GM06990 (cell line): ENCODE measurements around the gene CADM1.

ENCODE experiments used
- DNase-seq: peaks from one replicate; pipeline ENCODE4 v3.0.0-alpha.2; 2011; ENCODE audit not compliant: insufficient read length; ENCODE audit errors: extremely low read depth
- H3K27me3 ChIP-seq: replicated peaks from 2 replicates; pipeline ENCODE4 v1.6.0; 2011; ENCODE audit warnings: low read length; ENCODE audit not compliant: control insufficient read depth, insufficient read depth
- H3K36me3 ChIP-seq: 2 replicates; pipeline ENCODE4 v1.5.1; 2011; ENCODE audit warnings: low read length; ENCODE audit not compliant: control insufficient read depth, insufficient read depth
- H3K4me3 ChIP-seq: replicated peaks from 2 replicates; pipeline ENCODE4 v1.5.1; 2011; ENCODE audit warnings: low read depth, mild to moderate bottlenecking, control low read depth, low read length
- CTCF ChIP-seq: IDR thresholded peaks from 2 replicates; pipeline ENCODE4 v1.5.1; 2011; ENCODE audit warnings: low read length, control low read depth, mild to moderate bottlenecking, inconsistent platforms; ENCODE audit not compliant: insufficient read depth, poor library complexity, severe bottlenecking

Gene CADM1

GRCh38 chr11:115155978-115156377 is 348.2 kb downstream of the CADM1 start:
- H3K4me3 ChIP-seq: no peak overlapping the region
- no peak for TF ChIP-seq CTCF

DNA sequence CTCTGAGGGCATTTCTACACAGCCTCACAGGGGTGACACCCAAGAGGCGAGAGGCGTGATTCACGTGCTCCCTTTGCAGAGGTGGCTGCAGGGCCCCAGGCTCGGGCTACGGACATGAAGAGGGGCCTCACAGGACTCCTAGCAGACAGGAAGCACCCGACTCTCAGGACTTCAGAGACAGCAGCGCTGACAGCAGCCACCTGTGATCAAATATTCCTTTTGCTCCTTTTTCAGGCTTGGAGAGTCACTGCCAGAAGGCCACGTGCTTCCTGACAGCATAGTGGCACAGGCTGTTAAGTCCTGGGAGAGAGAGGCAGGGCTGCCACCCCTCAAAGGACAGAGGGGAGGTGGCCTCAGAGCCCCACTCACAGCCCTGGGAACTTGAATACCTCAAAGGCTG is 348.9 kb downstream of the CADM1 start:
- no peak for TF ChIP-seq CTCF
- no peaks in the 10 kb centered on the region; the same call in 1 of the 2 replicates for H3K27me3 ChIP-seq
- H3K4me3 ChIP-seq: no peak overlapping the region
- DNase-seq: no peak
- H3K36me3 ChIP-seq: no peaks in the 10 kb centered on the region

More at GRCh38 chr11:115155978-115156377, 348.2 kb downstream of the CADM1 start:
- Histone ChIP-seq H3K36me3 (no peaks in the 10 kb centered on the region), H3K27me3 (no peaks in the 10 kb centered on the region; the same call in none of the 2 replicates)
- no peak for DNase-seq

- no peak for TF ChIP-seq CTCF
- Histone ChIP-seq H3K36me3 (no peaks in the 10 kb centered on the region), H3K27me3 (no peaks in the 10 kb centered on the region; the same call in 1 of the 2 replicates), H3K4me3 (no peak overlapping the region)
- DNase-seq: no peak
Observed at GRCh38 chr11:115154355-115154736, 349.9 kb downstream of the CADM1 start.

DNA sequence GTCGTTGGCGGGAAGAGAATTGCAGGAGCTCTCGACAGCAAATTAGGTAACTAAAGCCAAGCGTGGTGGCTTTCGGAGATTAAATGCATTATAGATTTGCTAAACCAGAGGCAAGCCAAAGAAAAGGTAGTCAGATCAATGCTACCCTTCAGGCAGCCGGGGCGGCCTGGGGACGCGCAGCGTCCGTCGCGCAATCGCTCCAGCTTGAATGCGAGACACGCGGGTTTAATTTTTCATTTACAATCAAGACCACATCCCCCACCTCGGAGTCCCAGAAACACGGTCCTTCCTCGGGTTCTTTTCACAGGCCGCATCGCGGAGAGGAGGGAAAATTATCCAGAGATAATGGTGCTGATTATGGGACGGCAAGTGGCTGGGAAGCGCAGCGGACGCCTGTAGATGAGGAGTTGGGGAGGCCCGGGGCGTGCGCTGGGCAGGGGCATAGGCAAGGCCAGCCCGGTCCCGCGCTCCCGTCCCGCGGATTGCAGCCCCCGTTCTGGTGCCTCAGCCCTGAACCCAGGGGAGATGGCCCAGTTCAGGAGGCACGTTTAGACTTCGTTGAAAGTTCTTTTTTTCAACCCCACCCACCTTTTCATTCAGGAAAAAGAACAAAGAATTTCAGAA is 350.4 kb downstream of the CADM1 start:
- no peak for DNase-seq
- Histone ChIP-seq H3K4me3 (no peak overlapping the region), H3K36me3 (no peaks in the 10 kb centered on the region), H3K27me3 (no peaks in the 10 kb centered on the region)
- no peak for TF ChIP-seq CTCF

GRCh38 chr11:115153135-115153534 is 351.1 kb downstream of the CADM1 start:
- no peak for TF ChIP-seq CTCF
- no peak for DNase-seq
- no peak overlapping the region for H3K4me3 ChIP-seq
- no peaks in the 10 kb centered on the region for H3K36me3 ChIP-seq
- no peaks in the 10 kb centered on the region for H3K27me3 ChIP-seq

GRCh38 chr11:115151010-115151409 is 353.2 kb downstream of the CADM1 start:
- Histone ChIP-seq H3K27me3 (no peaks in the 10 kb centered on the region), H3K4me3 (no peak overlapping the region), H3K36me3 (no peaks in the 10 kb centered on the region)
- DNase-seq: no peak
- no peak for TF ChIP-seq CTCF
